B cell (primary cell): ENCODE data around the gene GLTP. TPM values are rescaled to one million over a fixed set of nuclear protein-coding genes. Genes with fewer than 3 reads are reported as not detected.

ENCODE experiments used
- ATAC-seq: fragments of 200-7000 bp; cut with Tn5 transposase; one replicate; pipeline ENCODE4 v1.10.0; 2021; ENCODE audit warnings: low read depth, mild to moderate bottlenecking, moderate number of reproducible peaks, moderate library complexity
- CTCF ChIA-PET: fragments of 350-600 bp; sonication (Branson Sonifier 250); formaldehyde crosslinking; loops from one replicate; lab custom pipeline; 2021; ENCODE audit warnings: antibody characterized with exemption, inconsistent platforms; lab: Charles Lee
- POLR2A ChIA-PET: fragments of 350-600 bp; sonication (Branson Sonifier 250); formaldehyde crosslinking; loops from one replicate; lab custom pipeline; 2021; ENCODE audit warnings: antibody characterized with exemption; lab: Charles Lee
- DNase-seq: peaks from one replicate; pipeline ENCODE4 v3.0.0; 2013
- H2AFZ ChIP-seq: 2 replicates; pipeline ENCODE4 v1.6.1; 2012; ENCODE audit warnings: mild to moderate bottlenecking, low read depth, low read length; ENCODE audit not compliant: insufficient read depth, poor library complexity, severe bottlenecking
- H3K27ac ChIP-seq, 2 donors: 1 replicate in 1 of 2; 2 replicates in 1 of 2; pipeline ENCODE4 v1.5.1; 2012 to 2013; ENCODE audit warnings: low read length in 2 of 2, mild to moderate bottlenecking in 2 of 2, moderate library complexity in 1 of 2
- H3K27me3 ChIP-seq, 4 experiments: fragments of 200-600 bp in 1 of 4; sonication (generic) in 1 of 4; replicated peaks in 1 of 4; 1 replicate in 2 of 4; 2 replicates in 2 of 4; pipeline versions ENCODE4 v1.6.1 to v1.7.0; 2013 to 2016; ENCODE audit warnings: low read length in 3 of 4, mild to moderate bottlenecking in 2 of 4, mixed read lengths in 1 of 4, moderate library complexity in 1 of 4; ENCODE audit not compliant: insufficient read depth in 4 of 4, control insufficient read depth in 3 of 4; ENCODE audit errors: control extremely low read depth in 1 of 4
- H3K36me3 ChIP-seq, 2 experiments: replicated peaks in 1 of 2; 1 replicate in 1 of 2; 2 replicates in 1 of 2; pipeline versions ENCODE4 v1.6.1 to v1.7.1; 2013; ENCODE audit warnings: low read length in 1 of 2; ENCODE audit not compliant: insufficient read depth in 2 of 2, control insufficient read depth in 1 of 2; ENCODE audit errors: control extremely low read depth in 1 of 2, extremely low read depth in 1 of 2
- H3K4me1 ChIP-seq, 2 donors: fragments of 200-600 bp in 1 of 2; sonication (generic) in 1 of 2; 1 replicate in 1 of 2; 2 replicates in 1 of 2; pipeline versions ENCODE4 v1.5.1 to v1.6.1; 2013 to 2017; ENCODE audit warnings: low read length in 2 of 2; ENCODE audit not compliant: control insufficient read depth in 2 of 2, insufficient read depth in 2 of 2
- H3K4me2 ChIP-seq: replicated peaks from 2 replicates; pipeline ENCODE3; 2012; ENCODE audit warnings: mild to moderate bottlenecking, low read depth, low read length; ENCODE audit not compliant: poor library complexity, severe bottlenecking
- H3K4me3 ChIP-seq, 5 experiments: fragments of 200-600 bp in 1 of 5; sonication (generic) in 1 of 5; 1 replicate in 3 of 5; 2 replicates in 2 of 5; pipeline versions ENCODE4 v1.5.1 to v1.7.0; 2011 to 2016; ENCODE audit warnings: low read length in 4 of 5, mild to moderate bottlenecking in 4 of 5, low read depth in 2 of 5, control low read depth in 1 of 5, moderate library complexity in 1 of 5; ENCODE audit not compliant: insufficient read depth in 1 of 5; ENCODE audit errors: control extremely low read depth in 1 of 5, extremely low read depth in 1 of 5
- H3K79me2 ChIP-seq: fragments of 200-600 bp; sonication (generic); one replicate; pipeline ENCODE4 v1.6.0; 2016; ENCODE audit warnings: low read length; ENCODE audit not compliant: control insufficient read depth, insufficient read depth
- H3K9ac ChIP-seq: fragments of 200-600 bp; sonication (generic); 2 replicates; pipeline ENCODE4 v1.6.1; 2017; ENCODE audit warnings: mild to moderate bottlenecking, low read length, moderate library complexity
- H3K9me3 ChIP-seq, 3 donors: one replicate each; pipeline versions ENCODE4 v1.6.1 to v1.7.1; 2013; ENCODE audit warnings: low read length in 2 of 3; ENCODE audit not compliant: control insufficient read depth in 2 of 3, insufficient read depth in 1 of 3; ENCODE audit errors: control extremely low read depth in 1 of 3
- H4K20me1 ChIP-seq: 2 replicates; pipeline ENCODE4 v1.6.0; 2012; ENCODE audit warnings: mild to moderate bottlenecking, low read length; ENCODE audit not compliant: insufficient read depth, control insufficient read depth, poor library complexity, severe bottlenecking
- H3K27ac Mint-ChIP-seq: one replicate; pipeline ENCODE4 v1.8.0; 2021; ENCODE audit warnings: mixed read lengths
- H3K27me3 Mint-ChIP-seq: one replicate; pipeline ENCODE4 v1.8.0; 2021; ENCODE audit warnings: mixed read lengths
- H3K4me1 Mint-ChIP-seq: one replicate; pipeline ENCODE4 v1.8.0; 2021; ENCODE audit warnings: mixed read lengths
- H3K4me3 Mint-ChIP-seq: one replicate; pipeline ENCODE4 v1.8.0; 2021; ENCODE audit warnings: mixed read lengths
- H3K9me3 Mint-ChIP-seq: one replicate; pipeline ENCODE4 v1.8.0; 2022; ENCODE audit warnings: mixed read lengths; ENCODE audit not compliant: insufficient read depth
- CTCF ChIP-seq: fragments of 200-600 bp; IDR thresholded peaks from one replicate; pipeline ENCODE4 v1.8.0; 2022; ENCODE audit warnings: antibody characterized with exemption, mild to moderate bottlenecking
- EZH2 ChIP-seq: IDR thresholded peaks from 2 replicates; pipeline ENCODE4 v1.6.1; 2012; ENCODE audit warnings: borderline replicate concordance, low read depth, mild to moderate bottlenecking, moderate library complexity, low read length; ENCODE audit not compliant: insufficient read depth, poor library complexity, severe bottlenecking
- WGBS: methylation state at CpG from one replicate; pipeline ENCODE4 v1.1.5; 2013; ENCODE audit warnings: missing lambda C conversion rate; ENCODE audit not compliant: insufficient coverage; 5-methylcytosine and 5-hydroxymethylcytosine counted together
- intact Hi-C: fragments of 100-400 bp; cut with micrococcal nuclease; formaldehyde crosslinking; loops from one replicate; pipeline ENCODE4 v1.10.0; 2022
- polyA plus RNA-seq: library from polyadenylated mRNA; depleted of rRNA; stranded (reverse); fragments of >200 nt; gene quantifications from 2 replicates; pipeline ENCODE4 v1.2.3, GENCODE V29; 2012
- total RNA-seq, 2 donors: library from RNA; stranded (reverse); fragments of 120-200 nt in 1 of 2; gene quantifications; 1 replicate in 1 of 2; 2 replicates in 1 of 2; pipeline versions ENCODE4 v1.2.3 to v1.2.4, GENCODE V29; 2013 to 2022

The GLTP gene
- total and polyA plus RNA-seq, 2 donors (not counting 1 experiment from before 2014, with no cell fraction given): 18.7 to 24.9 TPM

GRCh38 chr12:109820816-109821381 lies 59.4 kb downstream of the GLTP start:
- ATAC-seq (no peak), DNase-seq (no peak)
- POLR2A ChIA-PET: no interaction called here
- H3K79me2 ChIP-seq: no peaks in the 10 kb centered on the region
- no peaks in the 10 kb centered on the region for H3K36me3 ChIP-seq
- no peaks in the 10 kb centered on the region for H3K4me1 Mint-ChIP-seq
- H2AFZ ChIP-seq: no peak overlapping the region
- peaks cover 0 to 8% (median 0%) of the 10 kb centered on the region in 4 experiments for H3K27me3 ChIP-seq
- H3K9me3 ChIP-seq: no peaks in the 10 kb centered on the region
- peaks cover 29% of the 10 kb centered on the region for H3K27me3 Mint-ChIP-seq
- no peak overlapping the region for H3K9ac ChIP-seq
- H3K27ac ChIP-seq: no peak overlapping the region
- 96% methylated on average over 16 of the region's 16 CpGs for WGBS
- H4K20me1 ChIP-seq: no peaks in the 10 kb centered on the region
- H3K27ac Mint-ChIP-seq: no peak overlapping the region
- H3K4me2 ChIP-seq: no peak overlapping the region
- no peaks in the 10 kb centered on the region for H3K9me3 Mint-ChIP-seq
- CTCF ChIA-PET: no interaction called here
- intact Hi-C loops: no loop called here
- no peak overlapping the region for H3K4me3 Mint-ChIP-seq
- H3K4me1 ChIP-seq: no peaks in the 10 kb centered on the region
- TF ChIP-seq EZH2 (no peak), CTCF (no peak)
- H3K4me3 ChIP-seq: no peak overlapping the region

- Histone ChIP-seq H3K4me1 (no peaks in the 10 kb centered on the region), H3K27ac (no peak overlapping the region), H3K36me3 (no peaks in the 10 kb centered on the region), H3K9ac (no peak overlapping the region), H3K4me3 (no peak overlapping the region), H4K20me1 (no peaks in the 10 kb centered on the region), H2AFZ (no peak overlapping the region), H3K79me2 (no peaks in the 10 kb centered on the region), H3K4me2 (no peak overlapping the region), H3K9me3 (no peaks in the 10 kb centered on the region), H3K27me3 (peaks cover 0 to 13% (median 0%) of the 10 kb centered on the region in 4 experiments)
- WGBS: 86% methylated on average over 8 of the region's 10 CpGs
- H3K27ac Mint-ChIP-seq: no peak overlapping the region
- ATAC-seq (no peak), DNase-seq (no peak)
- H3K4me1 Mint-ChIP-seq: no peaks in the 10 kb centered on the region
- peaks cover 29% of the 10 kb centered on the region for H3K27me3 Mint-ChIP-seq
- ChIA-PET POLR2A (no interaction called here), CTCF (interaction anchor here (0.8 kb wide), 1 partner anchor 26 kb away, joined by 3 read pairs; no protein-coding TSS in a partner anchor)
- TF ChIP-seq EZH2 (no peak), CTCF (no peak)
- H3K9me3 Mint-ChIP-seq: no peaks in the 10 kb centered on the region
- intact Hi-C loops: no loop called here
- H3K4me3 Mint-ChIP-seq: no peak overlapping the region
These were observed 61.3 kb downstream of the GLTP start for GRCh38 chr12:109818905-109819500.
